ENCODE measurements around the gene ARSB. TPM values are rescaled to one million over a fixed set of nuclear protein-coding genes. Genes with fewer than 3 reads are reported as not detected.
"Not testable (repeated sequence)": the region's sequence is repeated elsewhere in the genome, so short reads cannot be mapped to it uniquely, and the experiment has no call there.

The ARSB gene
- total RNA-seq, 1 donor from 2014 or later = 16.7 TPM

GRCh38 chr5:78916044-78916443 lies 69.1 kb downstream of the ARSB start:
- no peak for TF ChIP-seq CTCF (conservative IDR thresholded peaks at IDR 0.05; ENCODE audit: low read depth, low read length)
- no peak for DNase-seq (ENCODE audit: low read depth)
- no peak overlapping the region for H3K4me3 ChIP-seq (ENCODE audit: low read depth, low read length)

- no peak for DNase-seq (ENCODE audit: low read depth)
- H3K4me3 ChIP-seq (ENCODE audit: low read depth, low read length) = no peak overlapping the region
- no peak for TF ChIP-seq CTCF (conservative IDR thresholded peaks at IDR 0.05; ENCODE audit: low read depth, low read length)
Observed at GRCh38 chr5:78915170-78915569, 69.9 kb downstream of the ARSB start.

GRCh38 chr5:78912811-78913210 lies 72.3 kb downstream of the ARSB start:
- no peak overlapping the region for H3K4me3 ChIP-seq (ENCODE audit: low read depth, low read length)
- DNase-seq (ENCODE audit: low read depth) = no peak
- no peak for TF ChIP-seq CTCF (conservative IDR thresholded peaks at IDR 0.05; ENCODE audit: low read depth, low read length)

- no peak for TF ChIP-seq CTCF (conservative IDR thresholded peaks at IDR 0.05; ENCODE audit: low read depth, low read length)
- H3K4me3 ChIP-seq (ENCODE audit: low read depth, low read length) = no peak overlapping the region
- no peak for DNase-seq (ENCODE audit: low read depth)
Observed at GRCh38 chr5:78912085-78912771, 72.9 kb downstream of the ARSB start.

GRCh38 chr5:78909224-78909983 lies 75.7 kb downstream of the ARSB start:
- not testable (repeated sequence) for DNase-seq (ENCODE audit: low read depth); H3K4me3 ChIP-seq (ENCODE audit: low read depth, low read length)

GRCh38 chr5:78908173-78909061 lies 76.7 kb downstream of the ARSB start:
- no peak for TF ChIP-seq CTCF (conservative IDR thresholded peaks at IDR 0.05; ENCODE audit: low read depth, low read length)
- H3K4me3 ChIP-seq (ENCODE audit: low read depth, low read length) = no peak overlapping the region
- no peak for DNase-seq (ENCODE audit: low read depth)

All from epithelial cell of proximal tubule (primary cell).